Skeletal muscle cell (primary cell): Measurements from ENCODE around the gene ERVMER34-1.

ENCODE experiments used
- DNase-seq: peaks from one replicate; pipeline ENCODE4 v3.0.0-alpha.2; 2010; ENCODE audit warnings: low read depth
- H3K4me3 ChIP-seq: 2 replicates; pipeline ENCODE4 v1.5.1; 2011; ENCODE audit warnings: low read depth, mild to moderate bottlenecking, control low read depth, low read length, moderate library complexity

Gene ERVMER34-1

DNA sequence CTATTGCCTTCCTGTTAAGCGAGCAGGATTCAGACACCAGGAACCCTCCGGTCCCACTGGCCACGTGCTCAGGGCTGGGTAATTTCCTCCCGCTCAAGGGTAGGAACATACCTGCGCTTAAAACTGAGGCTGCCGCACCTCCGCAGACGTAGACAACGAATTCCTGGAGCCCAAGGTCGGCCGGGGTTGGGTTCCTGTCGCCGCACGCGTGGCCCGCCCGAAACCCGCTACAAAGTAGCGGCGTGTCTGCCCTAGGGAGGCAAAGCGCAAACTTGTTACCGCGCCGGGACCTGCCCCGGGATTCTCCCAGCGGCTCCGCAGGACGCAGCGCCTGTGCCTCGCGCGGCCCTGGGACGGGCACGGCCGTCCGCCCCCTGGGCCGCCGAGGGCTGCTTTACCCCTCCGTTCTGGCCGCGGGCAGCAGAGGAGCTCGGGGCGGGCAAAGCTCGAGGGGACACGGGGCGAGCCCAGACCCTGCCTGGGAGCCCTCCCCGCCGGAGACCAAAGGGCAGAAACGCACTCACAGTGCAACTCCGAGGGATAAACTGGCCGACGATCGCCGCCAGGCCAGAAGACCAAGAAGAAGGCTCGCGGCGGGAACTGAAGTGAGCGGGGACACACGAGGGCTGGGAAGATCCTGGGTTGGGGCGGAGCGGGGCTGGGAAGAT, at the start of gene ERVMER34-1:
ERVMER34-1 (minus strand) TSS at position 607 of the 668 bp plus-strand sequence. CDS start 5,905 bp downstream, outside the sequence.
- DNase-seq: no peak
- peak within 1 kb of the TSS; percentile 54 for H3K4me3 ChIP-seq

DNA sequence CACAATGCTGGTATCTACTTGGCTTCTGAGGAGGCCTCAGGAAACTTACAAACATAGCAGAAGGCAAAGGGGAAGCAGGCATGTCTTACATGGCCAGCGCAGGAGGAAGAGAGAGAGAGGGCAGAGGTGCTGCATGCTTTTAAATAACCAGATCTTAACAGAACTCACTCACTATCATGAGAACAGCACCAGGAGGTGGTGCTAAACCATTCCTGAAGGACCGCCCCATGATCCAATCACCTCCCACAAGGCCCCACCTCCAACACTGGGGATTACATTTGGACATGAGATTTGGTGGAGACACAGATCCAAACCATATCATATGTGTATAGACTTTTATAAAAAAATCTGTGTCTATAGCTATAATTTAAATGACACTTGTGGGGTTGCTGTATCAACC, 48.6 kb upstream of the ERVMER34-1 start:
- DNase-seq: no peak
- no peak overlapping the region for H3K4me3 ChIP-seq

GRCh38 chr4:52795533-52795932, 44.3 kb upstream of the ERVMER34-1 start:
- DNase-seq: no peak

GRCh38 chr4:52791936-52792335, 40.7 kb upstream of the ERVMER34-1 start:
- no peak for DNase-seq
- H3K4me3 ChIP-seq: no peak overlapping the region

More at GRCh38 chr4:52795533-52795932, 44.3 kb upstream of the ERVMER34-1 start:
- no peak overlapping the region for H3K4me3 ChIP-seq

GRCh38 chr4:52789774-52790173, 38.5 kb upstream of the ERVMER34-1 start:
- no peak overlapping the region for H3K4me3 ChIP-seq
- DNase-seq: no peak

- DNase-seq: no peak
- no peak overlapping the region for H3K4me3 ChIP-seq
These were observed 37.6 kb upstream of the ERVMER34-1 start for GRCh38 chr4:52788806-52789205.

DNA sequence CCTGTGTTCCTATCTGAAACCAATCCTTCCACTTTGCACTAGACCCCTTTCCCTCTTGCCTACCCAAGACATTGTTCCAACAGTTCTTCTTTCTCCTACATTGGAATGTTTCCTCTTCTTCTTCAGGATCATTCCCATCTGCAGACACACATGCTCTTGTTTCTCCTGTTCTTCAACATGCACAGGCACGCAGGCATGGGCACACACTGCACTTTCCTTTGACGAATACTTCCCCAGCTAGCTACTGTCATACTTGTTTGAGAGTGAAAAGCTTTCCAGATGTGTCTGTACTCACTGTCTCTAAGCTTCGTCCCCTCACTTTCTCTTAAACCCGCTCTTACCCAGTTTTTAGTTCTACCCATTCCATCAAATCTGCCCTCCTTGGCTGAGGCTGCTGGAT, 31.8 kb upstream of the ERVMER34-1 start:
- no peak overlapping the region for H3K4me3 ChIP-seq
- no peak for DNase-seq

GRCh38 chr4:52780617-52781354, 29.6 kb upstream of the ERVMER34-1 start:
- no peak for DNase-seq
- H3K4me3 ChIP-seq: no peak overlapping the region

DNA sequence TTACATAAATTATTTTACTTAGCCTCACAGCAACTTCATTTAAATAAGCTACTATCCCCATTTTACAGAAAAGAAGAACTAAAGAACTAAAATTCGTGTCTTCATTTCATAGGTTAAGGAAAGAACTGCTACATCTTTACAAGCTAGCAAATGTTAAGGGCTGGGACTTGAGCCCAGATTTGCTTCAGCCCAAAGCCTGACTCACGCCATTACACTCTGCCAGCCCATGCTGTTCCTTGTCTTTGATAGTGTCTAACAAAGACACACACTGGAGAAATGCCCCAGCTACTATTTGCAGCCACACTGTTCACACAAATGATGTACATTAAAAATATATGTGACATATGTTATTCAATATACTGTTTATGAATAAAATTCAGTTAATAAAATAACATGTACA, 29.0 kb upstream of the ERVMER34-1 start:
- no peak overlapping the region for H3K4me3 ChIP-seq
- peak; percentile 6 for DNase-seq

- H3K4me3 ChIP-seq: no peak overlapping the region
- DNase-seq: no peak
These were observed 9.0 kb upstream of the ERVMER34-1 start for GRCh38 chr4:52760256-52760655.

DNA sequence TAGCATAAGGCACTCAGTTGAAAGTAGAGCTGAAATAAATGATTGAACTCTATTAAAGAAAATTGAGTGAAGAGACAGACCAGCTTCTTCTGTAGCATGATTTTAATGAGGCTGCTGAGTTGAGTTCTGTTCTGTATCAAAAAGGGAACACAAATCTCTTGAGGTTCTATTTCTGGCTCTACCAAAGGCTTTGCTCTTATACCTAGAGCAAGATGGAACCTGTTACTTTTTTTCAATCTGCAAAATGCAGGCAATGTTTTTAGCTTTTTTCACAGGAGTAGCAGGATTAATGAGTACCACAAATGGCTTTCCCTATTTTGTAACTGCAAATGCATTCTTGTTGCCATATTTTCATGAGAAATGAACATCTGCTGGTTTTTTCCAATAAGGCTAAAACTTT, 4.2 kb upstream of the ERVMER34-1 start:
- H3K4me3 ChIP-seq: no peak overlapping the region
- DNase-seq: no peak

DNA sequence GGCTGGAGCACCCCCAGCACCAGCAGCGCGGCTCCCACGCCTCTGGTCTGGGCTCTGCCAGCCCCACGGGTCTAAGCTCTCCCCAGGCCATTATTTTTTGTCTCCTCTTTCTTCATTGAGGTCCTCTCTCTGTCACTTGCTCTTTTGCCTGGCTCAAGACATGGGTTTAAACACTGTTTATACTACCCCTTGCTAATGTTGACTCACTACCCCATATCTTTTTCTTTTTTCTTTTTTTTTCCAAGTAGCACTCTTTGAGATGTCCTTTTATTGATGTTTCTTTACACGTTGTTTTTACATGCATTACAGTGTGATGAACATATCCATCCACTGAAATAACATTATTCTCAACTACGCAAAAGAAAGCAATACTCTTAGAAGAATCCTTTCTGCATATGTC, 1.7 kb upstream of the ERVMER34-1 start:
- H3K4me3 ChIP-seq: no peak overlapping the region
- DNase-seq: no peak

- peak overlapping the region; percentile 54 for H3K4me3 ChIP-seq
These were observed 274 bp upstream of the ERVMER34-1 start for GRCh38 chr4:52751487-52751911.

DNA sequence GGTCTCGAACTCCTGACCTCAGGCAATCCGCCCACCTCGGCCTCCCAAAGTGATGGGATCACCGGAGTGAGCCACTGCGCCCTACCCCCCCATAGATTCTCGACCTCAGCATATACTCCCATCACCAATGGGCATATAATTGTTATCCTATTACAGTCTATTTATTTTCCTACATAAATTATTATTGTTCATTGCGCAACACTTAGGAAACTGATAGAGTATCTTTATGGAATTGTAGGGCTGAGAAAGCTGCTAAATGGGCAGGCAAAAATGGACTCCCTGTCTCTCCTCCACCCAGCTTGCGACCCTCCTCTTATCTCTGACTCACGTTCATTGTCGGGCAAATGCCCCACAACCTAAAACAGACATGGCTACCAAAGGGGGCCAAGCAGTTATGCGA, 1.0 kb downstream of the ERVMER34-1 start:
- no peak for DNase-seq
- no peak overlapping the region for H3K4me3 ChIP-seq

More at GRCh38 chr4:52751487-52751911, 274 bp upstream of the ERVMER34-1 start:
- no peak for DNase-seq

DNA sequence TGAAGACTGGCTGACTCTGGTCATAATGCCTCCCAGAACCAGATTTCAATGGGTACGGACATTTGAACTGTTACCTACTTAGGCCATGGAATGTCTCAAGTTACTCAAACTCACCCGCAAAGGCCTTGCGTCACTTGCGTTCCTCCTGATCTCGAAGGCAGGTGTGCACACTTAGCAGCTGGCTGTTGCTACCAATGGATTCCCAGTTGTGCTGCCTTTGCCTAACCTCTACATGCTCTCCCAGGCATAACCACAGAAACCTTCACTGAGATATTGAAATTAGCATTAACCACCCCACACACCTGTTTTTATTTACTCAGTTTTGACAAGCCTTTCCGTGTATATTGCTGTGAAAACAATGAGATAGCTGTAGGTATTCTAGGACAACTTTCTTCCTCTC, 2.8 kb downstream of the ERVMER34-1 start:
- no peak for DNase-seq
- no peak overlapping the region for H3K4me3 ChIP-seq

- H3K4me3 ChIP-seq: no peak overlapping the region
- DNase-seq: no peak
These were observed 6.6 kb downstream of the ERVMER34-1 start for GRCh38 chr4:52744588-52744987.

GRCh38 chr4:52743444-52744019, 7.7 kb downstream of the ERVMER34-1 start:
- H3K4me3 ChIP-seq: no peak overlapping the region
- DNase-seq: no peak

DNA sequence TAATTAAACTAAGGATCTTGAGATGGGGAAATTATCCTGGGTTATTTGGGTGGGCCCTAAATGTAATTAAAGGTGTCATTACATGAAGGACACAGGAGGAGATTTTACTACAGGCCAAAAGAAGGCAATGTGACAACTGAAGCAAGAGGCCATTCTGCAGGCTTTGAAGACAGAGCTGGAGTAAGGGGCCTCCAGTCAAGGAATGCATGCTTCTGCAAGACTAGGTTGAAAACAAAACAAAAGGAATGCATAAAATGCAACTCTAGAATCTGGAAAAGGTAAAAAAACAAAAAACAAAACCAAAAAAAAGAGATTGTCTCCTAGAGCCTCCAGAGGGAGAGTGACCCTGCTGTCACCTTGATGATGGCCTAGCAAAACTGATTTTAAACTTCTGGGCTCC, 21.6 kb downstream of the ERVMER34-1 start:
- H3K4me3 ChIP-seq: no peak overlapping the region
- no peak for DNase-seq

DNA sequence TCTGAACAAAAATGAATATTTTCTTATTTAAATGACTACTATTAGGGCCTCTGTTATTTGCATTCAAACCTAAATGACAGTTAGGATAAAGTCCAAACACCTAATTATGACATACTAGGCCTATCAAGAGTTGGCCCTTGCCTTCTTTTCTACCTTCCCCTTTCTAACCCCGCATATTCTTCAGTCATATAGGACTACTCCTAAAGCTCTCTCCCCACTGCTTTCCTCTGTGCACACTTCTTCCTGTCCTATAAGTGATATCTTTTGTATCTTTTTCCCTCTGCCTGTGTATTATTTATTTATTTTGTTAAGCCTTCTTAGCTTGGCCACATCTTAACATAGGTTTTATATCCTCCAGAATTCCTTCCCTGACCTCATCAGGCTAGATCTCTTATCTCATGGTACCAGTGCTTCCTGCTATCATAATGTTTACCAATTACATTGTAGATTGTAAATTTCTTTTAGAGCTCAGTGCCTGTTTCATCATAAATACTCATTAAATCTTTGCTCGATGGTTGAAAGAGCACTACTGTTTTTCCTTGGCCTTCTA, 22.5 kb downstream of the ERVMER34-1 start:
- H3K4me3 ChIP-seq: no peak overlapping the region
- no peak for DNase-seq

DNA sequence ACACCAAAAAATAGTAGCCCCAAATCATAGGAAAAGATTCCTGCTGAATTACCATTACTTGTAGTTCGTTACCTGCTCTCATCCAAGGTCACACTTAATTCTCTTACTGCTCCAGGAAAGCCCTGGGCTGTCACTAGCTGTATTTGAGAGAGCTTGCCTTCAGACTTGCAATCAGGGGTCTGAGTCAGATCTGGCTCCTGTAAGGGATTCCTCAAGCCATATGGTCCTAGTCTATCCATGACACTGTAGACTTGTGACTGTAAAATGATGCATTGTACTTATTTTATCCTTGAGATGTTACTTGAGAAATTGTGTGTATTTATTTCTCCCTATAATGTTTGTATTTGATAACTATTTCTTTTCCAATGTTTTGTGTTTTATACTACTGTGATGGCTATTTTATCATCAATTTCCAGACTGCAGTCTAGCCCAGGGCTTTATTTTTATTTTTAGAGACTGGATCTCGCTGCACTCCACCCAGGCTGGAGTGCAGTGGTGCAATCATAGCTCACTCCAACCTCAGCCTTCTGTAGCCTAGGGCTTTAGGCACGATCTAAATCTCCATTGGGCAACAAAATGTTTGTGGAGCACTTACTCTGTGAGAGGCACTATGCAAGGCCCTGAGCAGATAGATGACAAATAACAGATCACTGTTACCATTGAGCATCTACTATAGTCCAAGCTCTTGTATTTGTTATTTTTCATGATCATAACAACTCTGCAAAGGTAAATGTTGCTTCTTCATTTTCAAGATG, 24.2 kb downstream of the ERVMER34-1 start:
- DNase-seq: no peak
- no peak overlapping the region for H3K4me3 ChIP-seq
